ENCODE measurements around the gene RBFOX2.
A peak's percentile ranks its signal among the peaks of the same experiment; 100 is the strongest.

The RBFOX2 gene

DNA sequence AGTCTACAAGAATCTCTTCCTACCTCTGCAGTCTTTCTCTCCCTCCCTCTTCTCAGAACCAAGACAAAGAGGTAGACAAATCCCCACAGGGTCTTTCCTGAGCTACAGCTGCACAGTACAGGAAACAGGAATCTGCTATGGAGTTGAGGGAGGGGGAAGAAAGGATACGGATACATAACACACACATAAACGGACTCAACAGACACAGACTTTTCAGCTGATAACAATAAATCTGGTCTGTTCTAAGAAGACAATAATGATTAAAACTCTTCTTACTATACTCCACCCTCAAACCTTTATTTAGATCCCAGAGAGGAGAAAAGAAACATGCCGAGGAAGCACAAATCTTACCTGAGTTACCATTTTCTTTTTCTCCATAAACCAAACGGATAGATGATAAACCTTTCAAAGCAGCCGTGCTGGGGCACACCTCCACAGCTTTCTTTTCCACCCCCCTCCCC lies 188.8 kb downstream of the RBFOX2 start:
- no peak for TF ChIP-seq CTCF (conservative IDR thresholded peaks at IDR 0.05)
- peak overlapping the region; percentile 87 for H3K27ac ChIP-seq

- H3K27ac ChIP-seq: peak overlapping the region; percentile 87
- peak; percentile 69 for TF ChIP-seq CTCF (conservative IDR thresholded peaks at IDR 0.05)
Measured at GRCh38 chr22:35838855-35839576, 189.6 kb downstream of the RBFOX2 start.

- no peak for TF ChIP-seq CTCF (conservative IDR thresholded peaks at IDR 0.05)
- peak overlapping the region; percentile 87; the same call in 1 of the 2 replicates for H3K27ac ChIP-seq
Measured at GRCh38 chr22:35837101-35837727, 191.4 kb downstream of the RBFOX2 start.

- peak overlapping the region; percentile 87 for H3K27ac ChIP-seq
- TF ChIP-seq CTCF (conservative IDR thresholded peaks at IDR 0.05): no peak
Measured at GRCh38 chr22:35835998-35836691, 192.5 kb downstream of the RBFOX2 start.

DNA sequence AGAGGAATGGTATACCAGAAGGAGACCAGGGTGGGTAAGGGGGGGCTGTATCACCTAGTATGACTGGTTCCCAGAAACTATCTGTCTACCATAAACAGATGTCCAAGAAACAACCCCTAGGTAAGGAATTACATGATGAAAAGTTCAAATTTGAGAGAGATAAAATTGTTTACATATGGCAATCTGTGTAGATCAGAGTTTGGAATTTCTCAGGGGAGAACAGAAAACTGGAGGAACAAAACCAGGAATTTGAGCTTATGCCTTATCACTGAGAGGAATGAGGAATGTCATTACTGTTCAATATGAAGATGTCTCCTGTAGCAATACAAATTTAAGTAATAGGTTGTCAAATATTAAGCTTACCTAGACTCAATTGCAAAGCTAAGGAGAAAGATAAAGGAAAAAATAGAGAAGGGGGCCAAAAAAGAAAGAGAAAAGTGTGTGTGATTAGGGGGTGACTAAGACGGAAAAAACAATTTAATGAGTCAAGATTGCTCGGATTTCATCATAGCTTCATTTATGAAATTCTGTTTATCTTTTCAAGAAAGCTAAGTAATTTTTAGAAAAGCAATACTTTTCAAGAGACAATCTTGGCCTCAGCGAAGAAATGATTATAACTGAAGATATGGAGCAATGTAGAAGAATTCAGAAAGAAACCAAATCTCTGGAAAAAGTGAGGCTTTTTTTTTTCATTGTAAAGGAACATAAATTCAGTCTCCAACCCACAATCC lies 193.2 kb downstream of the RBFOX2 start:
- no peak for TF ChIP-seq CTCF (conservative IDR thresholded peaks at IDR 0.05)
- H3K27ac ChIP-seq: peak overlapping the region; percentile 87

DNA sequence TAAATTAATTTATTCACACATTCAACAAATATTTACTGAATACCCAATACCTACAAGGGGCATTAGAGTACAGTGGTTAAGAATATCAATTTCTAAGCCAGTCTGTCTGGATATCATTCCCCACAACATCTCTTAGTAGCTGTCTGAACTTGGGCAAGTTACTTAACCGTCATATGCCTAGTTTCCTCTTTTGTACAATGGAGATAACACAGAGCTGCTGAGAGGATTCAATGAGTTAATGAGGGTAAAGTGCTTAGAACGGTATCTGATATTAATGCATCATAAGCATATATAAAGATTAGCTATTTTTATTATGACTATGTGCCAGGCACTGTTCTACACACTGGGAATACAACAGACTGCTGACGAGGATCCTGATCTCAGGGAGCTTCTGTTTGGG lies 194.6 kb downstream of the RBFOX2 start:
- no peak for TF ChIP-seq CTCF (conservative IDR thresholded peaks at IDR 0.05)
- no peak overlapping the region; the same call in 1 of the 2 replicates for H3K27ac ChIP-seq

GRCh38 chr22:35830305-35830704 lies 198.3 kb downstream of the RBFOX2 start:
- H3K27ac ChIP-seq: no peak overlapping the region
- TF ChIP-seq CTCF (conservative IDR thresholded peaks at IDR 0.05): no peak
